SKM-1 (cell line): Measurements from ENCODE around the gene KIRREL3.
"Not testable (repeated sequence)": the region's sequence is repeated elsewhere in the genome, so short reads cannot be mapped to it uniquely, and the experiment has no call there.

ENCODE experiments used
- DNase-seq: peaks from one replicate; lab custom pipeline; 2025; ENCODE audit not compliant: unreplicated experiment; lab: John Stamatoyannopoulos, UW

Gene KIRREL3

GRCh38 chr11:126959700-126960099 is 40.9 kb downstream of the KIRREL3 start:
- no peak for DNase-seq

DNA sequence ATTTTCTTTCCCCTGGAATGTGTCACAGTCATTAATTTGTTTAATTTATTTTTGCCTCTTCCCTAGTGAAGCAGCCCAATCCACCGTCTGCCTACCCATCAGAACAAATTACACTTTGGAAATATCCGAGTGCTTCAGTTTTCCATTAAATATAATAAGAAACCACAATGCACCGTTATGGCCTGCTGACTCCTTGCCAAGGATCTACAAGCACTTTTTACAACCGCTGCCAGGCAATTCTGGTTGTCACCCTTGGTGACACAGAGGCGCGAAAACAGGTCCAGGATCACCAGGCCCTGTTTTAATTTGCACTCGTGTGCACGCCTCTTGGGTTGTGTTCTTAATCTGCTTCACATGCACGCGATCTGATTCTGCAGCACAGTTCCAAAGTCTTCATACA is 43.9 kb downstream of the KIRREL3 start:
- DNase-seq, result no peak

DNA sequence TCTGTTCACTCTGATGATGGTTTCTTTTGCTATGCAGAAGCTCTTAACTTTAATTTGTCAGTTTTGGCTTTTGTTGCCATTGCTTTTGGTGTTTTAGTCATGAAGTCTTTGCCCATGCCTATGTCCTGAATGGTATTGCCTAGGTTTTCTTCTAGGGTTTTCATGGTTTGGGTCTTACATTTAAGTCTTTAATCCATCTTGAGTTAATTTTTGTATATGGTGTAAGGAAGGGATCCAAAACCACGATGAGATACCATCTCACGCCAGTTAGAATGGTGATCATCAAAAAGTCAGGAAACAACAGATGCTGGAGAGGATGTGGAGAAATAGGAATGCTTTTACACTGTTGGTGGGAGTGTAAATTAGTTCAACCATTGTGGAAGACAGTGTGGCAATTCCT is 48.0 kb downstream of the KIRREL3 start:
- not testable (repeated sequence) for DNase-seq

GRCh38 chr11:126951465-126951864 is 49.1 kb downstream of the KIRREL3 start:
- DNase-seq, result no peak

DNA sequence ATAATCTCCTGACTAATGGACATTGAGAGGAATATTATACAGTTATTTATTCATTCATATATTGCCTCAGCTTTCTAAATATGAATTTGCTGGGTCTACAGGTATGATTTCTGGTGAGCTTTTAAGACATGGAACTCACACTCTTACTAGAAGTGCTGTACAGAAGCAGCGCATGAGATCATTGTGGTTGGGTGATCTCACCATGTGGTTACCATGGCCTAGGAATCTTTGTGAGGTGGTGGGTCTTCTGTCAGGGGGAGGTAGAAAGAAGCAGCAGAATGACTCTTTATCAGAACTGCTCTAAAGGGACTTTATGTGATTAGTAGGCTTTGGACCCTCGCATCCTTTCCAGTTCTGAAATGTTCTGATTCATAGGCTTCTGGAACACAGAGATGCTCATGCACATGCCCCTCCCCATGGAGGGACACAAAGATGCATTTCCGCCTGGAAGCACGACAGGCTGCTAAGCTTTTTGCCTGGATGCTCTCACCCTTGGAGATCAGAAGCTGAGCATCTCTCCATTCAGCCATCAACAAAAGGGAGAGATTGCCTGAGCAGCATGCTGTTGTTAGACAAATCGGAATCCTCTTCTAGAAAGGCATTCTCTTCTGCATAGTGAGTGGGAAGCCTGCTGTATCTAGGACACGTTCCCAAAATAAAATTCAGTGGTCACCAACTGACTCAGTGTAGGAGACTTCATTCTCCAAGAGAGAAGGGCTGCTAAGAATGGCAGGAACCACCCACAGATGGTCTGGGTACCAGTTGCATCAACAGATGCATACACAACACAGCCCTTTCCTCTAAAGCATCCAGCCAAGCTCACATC is 51.3 kb downstream of the KIRREL3 start:
- no peak for DNase-seq

DNA sequence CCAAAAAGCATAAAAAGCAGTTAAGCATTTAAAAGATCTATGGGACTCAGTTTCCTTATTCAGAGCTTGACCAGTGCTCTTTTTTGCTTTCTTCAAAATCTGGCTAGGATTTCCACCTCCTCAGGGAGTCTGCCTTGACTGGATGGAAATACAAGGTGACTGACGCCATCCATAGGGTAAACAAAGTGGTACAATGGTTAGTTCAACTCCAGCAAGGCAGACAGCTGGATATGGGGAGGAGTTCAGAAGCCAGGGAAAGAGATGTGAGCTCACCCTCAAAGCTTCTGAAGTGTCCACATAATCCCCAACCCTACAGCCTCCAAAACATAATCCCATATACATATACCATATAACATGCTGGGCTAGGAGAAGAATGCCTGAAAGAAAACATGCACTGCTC is 52.0 kb downstream of the KIRREL3 start:
- no peak for DNase-seq

- no peak for DNase-seq
Observed at GRCh38 chr11:126945319-126945718, 55.3 kb downstream of the KIRREL3 start.

GRCh38 chr11:126943316-126943715 is 57.3 kb downstream of the KIRREL3 start:
- no peak for DNase-seq

DNA sequence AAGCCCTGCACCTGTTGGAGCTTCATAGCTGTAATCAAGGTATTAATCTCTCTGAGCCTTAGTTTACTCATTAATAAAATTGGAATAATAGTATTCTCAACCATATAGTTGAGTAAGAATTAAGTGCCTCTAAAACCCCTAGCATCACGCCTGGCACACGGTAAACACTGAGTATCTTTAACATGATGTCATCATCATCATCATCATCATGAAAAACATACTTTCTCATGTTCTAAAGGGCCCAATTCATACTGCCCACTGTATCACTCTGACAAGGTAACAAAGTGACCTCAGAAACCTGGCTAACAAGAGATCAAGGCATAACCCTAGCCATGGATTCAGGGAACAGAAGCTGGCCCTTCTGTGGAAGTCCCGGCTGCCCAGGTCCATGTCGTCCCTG is 58.4 kb downstream of the KIRREL3 start:
- no peak for DNase-seq

DNA sequence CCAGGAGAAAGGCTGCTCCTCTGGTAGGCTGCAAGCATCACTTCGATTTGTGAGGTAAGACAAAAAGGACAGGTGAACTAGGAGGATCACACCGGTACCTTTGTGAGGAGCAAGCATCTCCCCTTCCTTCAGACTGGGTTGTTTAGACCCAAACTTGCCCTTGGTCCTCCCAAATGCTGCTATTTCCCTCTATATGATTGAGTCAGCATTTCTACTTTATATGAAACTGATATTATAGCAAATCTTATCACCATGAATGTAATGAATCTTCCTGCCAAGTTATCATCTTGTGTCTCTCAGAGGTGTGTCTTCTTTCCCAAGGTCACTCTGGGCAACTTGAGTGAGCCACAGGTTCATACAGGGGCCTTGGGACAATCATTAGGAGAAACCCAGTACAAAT is 61.0 kb downstream of the KIRREL3 start:
- DNase-seq, result no peak

DNA sequence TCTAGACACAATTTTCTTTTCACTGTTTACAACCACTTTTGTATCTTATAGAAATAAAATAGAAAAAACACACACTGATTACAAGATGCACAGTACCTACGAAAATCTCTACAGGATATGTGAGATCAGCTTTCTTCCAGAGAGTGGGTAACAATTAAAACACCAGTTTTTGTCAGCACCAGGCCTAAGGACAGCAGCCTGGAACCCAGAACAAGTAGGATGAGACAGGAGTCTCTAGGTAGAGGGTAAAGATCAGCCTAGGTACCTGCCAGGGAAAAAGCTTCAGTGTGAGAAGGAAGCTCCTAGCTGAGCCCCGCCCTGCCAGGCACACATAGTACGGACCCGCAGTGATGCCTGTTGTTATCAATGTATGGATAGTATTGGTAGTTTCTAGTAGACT is 61.9 kb downstream of the KIRREL3 start:
- DNase-seq, result no peak

GRCh38 chr11:126930091-126930841 is 70.3 kb downstream of the KIRREL3 start:
- no peak for DNase-seq

DNA sequence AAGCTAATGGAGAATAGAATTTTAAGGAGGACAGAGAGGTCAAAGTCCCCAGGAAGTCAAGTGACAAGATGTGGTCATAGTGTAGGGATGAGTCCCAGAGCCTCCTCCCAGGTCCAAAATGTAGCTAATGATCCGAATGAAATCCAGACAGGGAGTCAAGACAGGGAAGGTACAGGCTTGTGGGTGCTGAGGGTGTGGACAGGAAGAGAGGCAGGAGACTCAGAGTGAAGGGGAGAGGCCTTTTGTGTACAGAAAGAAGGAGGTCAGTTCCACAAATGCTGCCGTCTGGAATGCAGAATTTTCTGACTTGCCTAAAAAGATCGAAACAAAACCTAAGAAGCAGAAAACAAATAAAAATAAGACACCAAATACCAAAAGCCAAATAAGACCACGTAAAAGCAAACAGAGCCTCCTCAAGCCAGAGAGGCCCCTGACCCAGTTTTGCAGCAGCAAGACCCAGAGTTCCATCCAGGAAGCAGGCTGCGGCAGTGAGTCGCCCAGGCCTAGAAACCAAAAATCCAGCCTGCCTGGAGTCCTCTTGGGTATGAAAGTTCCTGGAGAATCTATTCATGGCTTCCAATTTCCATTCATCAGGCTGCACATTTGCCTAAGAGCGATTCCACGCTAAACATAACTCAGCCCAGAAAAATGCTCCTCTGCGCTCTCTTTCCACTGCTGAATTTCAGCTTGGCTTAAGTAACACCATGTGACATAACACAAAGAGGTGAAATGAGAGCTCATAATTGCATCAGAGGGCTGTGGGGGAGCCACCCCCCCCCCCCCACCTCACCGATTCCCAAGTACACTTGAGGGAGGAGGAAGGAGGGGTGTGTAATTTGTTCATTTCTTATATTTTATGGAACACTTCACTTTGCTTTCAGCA is 71.2 kb downstream of the KIRREL3 start:
- no peak for DNase-seq

- DNase-seq, result no peak
Observed at GRCh38 chr11:126927623-126928022, 72.9 kb downstream of the KIRREL3 start.

- DNase-seq, result no peak
Observed at GRCh38 chr11:126926376-126926791, 74.2 kb downstream of the KIRREL3 start.

- DNase-seq, result no peak
Observed at GRCh38 chr11:126925321-126926093, 75.1 kb downstream of the KIRREL3 start.

- no peak for DNase-seq
Observed at GRCh38 chr11:126924376-126925040, 76.1 kb downstream of the KIRREL3 start.

DNA sequence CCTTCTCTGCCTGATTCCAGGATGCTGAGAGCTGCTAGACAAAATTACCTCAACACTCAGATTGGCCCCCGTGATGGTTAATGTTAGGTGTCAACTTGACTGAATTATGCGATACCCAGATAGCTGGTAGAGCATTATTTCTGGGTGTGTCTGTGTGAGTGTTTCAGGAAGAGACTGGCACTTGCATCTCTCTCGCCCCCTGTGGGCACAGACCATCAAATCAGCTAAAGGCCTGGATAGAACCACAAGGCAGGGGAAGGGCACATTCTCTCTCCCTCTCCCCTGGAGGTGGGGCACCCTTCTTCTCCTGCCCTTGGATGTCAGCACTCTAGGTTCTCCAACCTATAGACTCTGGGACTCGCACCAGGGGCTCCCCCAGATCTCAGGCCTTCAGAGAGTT is 79.7 kb downstream of the KIRREL3 start:
- DNase-seq, result no peak

DNA sequence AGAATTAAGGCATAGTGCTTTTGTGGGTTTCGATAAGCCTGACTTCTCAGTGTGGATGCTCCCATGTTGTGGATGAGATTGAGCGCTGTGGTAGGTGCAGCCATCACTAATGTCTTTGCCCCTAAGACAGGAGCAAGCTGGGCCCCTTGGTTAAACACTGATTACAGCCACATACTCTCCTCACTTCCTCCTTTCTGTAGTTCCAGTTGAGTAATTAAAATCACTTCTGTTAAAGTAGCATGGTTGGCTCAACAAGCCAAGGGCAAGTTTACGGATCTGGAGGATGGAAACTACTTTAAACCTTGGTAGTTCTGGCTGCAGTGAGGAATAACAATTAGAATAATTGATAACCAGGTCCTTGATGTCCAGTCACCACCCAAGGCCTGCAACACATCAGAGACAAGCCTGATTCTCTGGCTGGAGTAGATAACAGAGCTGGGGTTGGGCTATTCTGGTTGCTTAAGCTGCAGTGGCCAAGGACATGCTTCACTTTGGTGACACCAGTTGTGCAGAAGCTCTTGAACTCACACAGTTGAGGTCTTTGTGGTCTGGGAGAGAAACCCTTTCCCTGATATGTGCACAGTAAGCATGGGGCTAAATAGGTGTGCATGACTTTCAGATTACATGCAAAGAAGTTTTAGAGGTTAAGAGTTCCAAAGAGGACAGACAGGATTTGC is 81.3 kb downstream of the KIRREL3 start:
- no peak for DNase-seq

DNA sequence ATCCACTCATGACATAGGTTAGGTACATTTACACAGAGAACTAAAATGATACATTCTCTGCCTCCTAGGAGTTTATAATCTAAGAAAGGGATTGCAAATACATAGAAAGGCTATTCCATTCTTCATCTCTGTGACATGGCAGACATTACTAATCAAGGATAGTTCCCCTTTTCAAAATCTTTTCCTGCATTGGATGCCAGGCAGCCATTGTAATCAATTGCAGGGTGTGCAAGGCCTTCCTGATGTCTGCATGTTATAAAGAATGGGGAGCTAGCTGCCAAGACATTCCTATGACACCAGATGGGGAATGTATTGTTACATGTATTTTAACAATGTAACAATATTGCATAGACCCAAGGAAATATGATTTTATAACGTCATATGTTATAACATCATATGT is 82.0 kb downstream of the KIRREL3 start:
- no peak for DNase-seq
